GM19240 (cell line): ENCODE data around the gene GYPA.
"Not testable (repeated sequence)": the region's sequence is repeated elsewhere in the genome, so short reads cannot be mapped to it uniquely, and the experiment has no call there.

Experiments
- DNase-seq: peaks from one replicate; pipeline ENCODE4 v3.0.0; 2011; ENCODE audit warnings: low spot score; ENCODE audit not compliant: insufficient read length

Gene GYPA

GRCh38 chr4:144140594-144141295, at the start of gene GYPA:
TSS of gene GYPA (minus strand) at chr4:144140718. CDS start at chr4:144140635, 83 bp downstream.
- not testable (repeated sequence) for DNase-seq

GRCh38 chr4:144190009-144190408, 49.5 kb upstream of the GYPA start:
- DNase-seq: no peak

GRCh38 chr4:144189121-144189520, 48.6 kb upstream of the GYPA start:
- DNase-seq: no peak

GRCh38 chr4:144185086-144185485, 44.6 kb upstream of the GYPA start:
- no peak for DNase-seq

GRCh38 chr4:144183165-144183564, 42.6 kb upstream of the GYPA start:
- no peak for DNase-seq

- DNase-seq: no peak
Measured at GRCh38 chr4:144181391-144181790, 40.9 kb upstream of the GYPA start.

GRCh38 chr4:144179152-144179739, 38.7 kb upstream of the GYPA start:
- no peak for DNase-seq

GRCh38 chr4:144178414-144178813, 37.9 kb upstream of the GYPA start:
- no peak for DNase-seq

GRCh38 chr4:144176476-144176875, 36.0 kb upstream of the GYPA start:
- DNase-seq: no peak

- DNase-seq: peak; percentile 11
Measured at GRCh38 chr4:144174401-144175067, 34.0 kb upstream of the GYPA start.

- no peak for DNase-seq
Measured at GRCh38 chr4:144171697-144172096, 31.2 kb upstream of the GYPA start.

GRCh38 chr4:144169211-144169610, 28.7 kb upstream of the GYPA start:
- DNase-seq: no peak

GRCh38 chr4:144154044-144154443, 13.5 kb upstream of the GYPA start:
- no peak for DNase-seq

- DNase-seq: not testable (repeated sequence)
Measured at GRCh38 chr4:144142690-144143326, 2.3 kb upstream of the GYPA start.

GRCh38 chr4:144141493-144141892, 975 bp upstream of the GYPA start:
- DNase-seq: no peak

GRCh38 chr4:144139991-144140390, 527 bp downstream of the GYPA start:
- not testable (repeated sequence) for DNase-seq

GRCh38 chr4:144139547-144139946, 971 bp downstream of the GYPA start:
- not testable (repeated sequence) for DNase-seq

- DNase-seq: not testable (repeated sequence)
Measured at GRCh38 chr4:144138239-144138638, 2.3 kb downstream of the GYPA start.

GRCh38 chr4:144137137-144137931, 3.2 kb downstream of the GYPA start:
- DNase-seq: not testable (repeated sequence)

- not testable (repeated sequence) for DNase-seq
Measured at GRCh38 chr4:144136189-144136588, 4.3 kb downstream of the GYPA start.

- not testable (repeated sequence) for DNase-seq
Measured at GRCh38 chr4:144130167-144130566, 10.4 kb downstream of the GYPA start.
